GM21447 (cell line): Measurements from ENCODE around the gene HPS6.
"Not testable (repeated sequence)": the region's sequence is repeated elsewhere in the genome, so short reads cannot be mapped to it uniquely, and the experiment has no call there.

Experiments used
- ATAC-seq: cut with Tn5 transposase; IDR thresholded peaks from one replicate; pipeline ENCODE4 v1.9.1; 2021; ENCODE audit not compliant: unreplicated experiment

The HPS6 gene

GRCh38 chr10:102064868-102065560, at the start of gene HPS6:
Gene HPS6, plus strand, starts transcription at chr10:102065349. Its CDS starts 126 bp downstream, at chr10:102065475.
- ATAC-seq: peak; percentile 89

- no peak for ATAC-seq
Measured at GRCh38 chr10:102016416-102016815, 48.7 kb upstream of the HPS6 start.

GRCh38 chr10:102017295-102017694, 47.9 kb upstream of the HPS6 start:
- ATAC-seq: no peak

GRCh38 chr10:102020938-102021337, 44.2 kb upstream of the HPS6 start:
- ATAC-seq: no peak

GRCh38 chr10:102024799-102025198, 40.4 kb upstream of the HPS6 start:
- no peak for ATAC-seq

GRCh38 chr10:102027261-102027660, 37.9 kb upstream of the HPS6 start:
- ATAC-seq: no peak

- no peak for ATAC-seq
Measured at GRCh38 chr10:102033787-102034186, 31.4 kb upstream of the HPS6 start.

GRCh38 chr10:102035807-102036206, 29.3 kb upstream of the HPS6 start:
- not testable (repeated sequence) for ATAC-seq

- no peak for ATAC-seq
Measured at GRCh38 chr10:102038410-102038809, 26.7 kb upstream of the HPS6 start.

GRCh38 chr10:102040305-102041050, 24.7 kb upstream of the HPS6 start:
- ATAC-seq: no peak

GRCh38 chr10:102045292-102045691, 19.9 kb upstream of the HPS6 start:
- ATAC-seq: no peak

- ATAC-seq: no peak
Measured at GRCh38 chr10:102046095-102046494, 19.1 kb upstream of the HPS6 start.

- not testable (repeated sequence) for ATAC-seq
Measured at GRCh38 chr10:102054881-102055646, 10.1 kb upstream of the HPS6 start.

GRCh38 chr10:102055647-102056419, 9.3 kb upstream of the HPS6 start, which contains the start of gene ARMH3:
Gene ARMH3, minus strand, starts transcription at chr10:102056173. Its CDS starts 16,059 bp downstream, at chr10:102040114.
- ATAC-seq: peak; percentile 93

- ATAC-seq: no peak
Measured at GRCh38 chr10:102059987-102060386, 5.2 kb upstream of the HPS6 start.

GRCh38 chr10:102064503-102064867, 664 bp upstream of the HPS6 start:
- ATAC-seq: no peak

- ATAC-seq: peak; percentile 15
Measured at GRCh38 chr10:102065561-102066398, 631 bp downstream of the HPS6 start.

GRCh38 chr10:102066399-102067088, 1.4 kb downstream of the HPS6 start:
- no peak for ATAC-seq
